Dermis blood vessel endothelial cell (primary cell): ENCODE data around the gene SOX6. TPM values are rescaled to one million over a fixed set of nuclear protein-coding genes. Genes with fewer than 3 reads are reported as not detected.

Source experiments
- DNase-seq: peaks from one replicate; pipeline ENCODE4 v3.0.0; 2010
- total RNA-seq: library from RNA; depleted of rRNA; stranded (reverse); fragments of >200 nt; gene quantifications from 2 replicates; pipeline ENCODE4 v1.2.3, GENCODE V29; 2014

Gene SOX6
- total RNA-seq, 1 donor from 2014 or later, result under 0.01 TPM

DNA sequence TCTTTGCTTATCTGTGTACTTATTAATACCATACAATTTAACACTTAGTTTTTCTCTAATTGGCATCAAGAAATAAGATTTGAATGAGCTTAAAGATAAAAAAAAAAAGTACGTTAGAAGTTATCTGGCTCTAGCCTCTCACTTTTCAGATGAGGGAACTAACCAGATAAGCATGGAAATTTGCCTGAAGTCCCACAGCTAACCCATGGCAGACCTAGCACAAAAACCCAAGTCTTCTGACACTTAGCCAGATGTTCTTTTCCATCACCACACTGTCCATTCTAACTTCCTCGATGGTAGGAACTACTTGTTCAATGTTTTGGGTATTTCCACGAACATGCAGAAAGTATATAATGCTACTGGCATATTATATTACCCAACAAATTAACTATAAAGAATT, 7.4 kb upstream of the SOX6 start:
- no peak for DNase-seq

GRCh38 chr11:16361108-16361865, 4.9 kb upstream of the SOX6 start:
- no peak for DNase-seq

DNA sequence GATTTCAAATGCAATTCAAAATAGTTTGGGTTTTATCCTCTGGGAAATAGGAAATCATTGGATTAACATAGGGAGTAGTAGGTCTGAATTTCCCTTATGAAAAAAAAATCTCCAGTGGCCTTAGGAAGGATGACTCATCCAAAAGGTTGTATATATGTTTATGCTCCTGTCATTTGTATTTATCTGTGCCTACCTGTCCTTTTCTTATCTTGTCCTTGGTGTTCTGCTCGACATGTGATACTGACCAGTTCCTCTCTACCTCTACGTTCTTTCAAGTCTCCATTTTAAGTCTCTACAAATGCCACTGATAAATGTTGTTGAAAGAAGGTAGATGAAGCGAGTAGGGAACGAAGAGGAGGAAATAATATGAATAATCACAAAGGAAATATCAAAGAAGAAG, 3.0 kb upstream of the SOX6 start:
- no peak for DNase-seq

DNA sequence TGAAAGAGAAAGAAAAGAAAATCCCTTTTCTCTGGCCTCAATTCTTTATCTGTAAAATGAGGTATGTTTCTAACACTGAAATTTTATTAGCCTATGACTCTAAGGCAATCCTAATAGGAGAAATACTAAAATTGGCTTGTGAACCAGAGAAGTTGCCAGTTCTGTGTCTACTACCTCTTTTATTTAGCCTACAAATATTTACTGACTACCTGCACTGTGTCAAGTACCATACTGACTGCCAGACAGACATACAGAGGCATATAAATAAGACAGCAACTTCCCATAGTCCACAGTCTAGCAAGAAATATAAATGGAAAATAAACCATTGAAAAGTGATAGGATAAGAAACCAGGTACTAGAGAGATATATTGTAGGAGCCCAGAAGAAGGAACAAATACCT, 2.4 kb upstream of the SOX6 start:
- DNase-seq, result no peak

GRCh38 chr11:16357775-16358174, 1.4 kb upstream of the SOX6 start:
- no peak for DNase-seq

GRCh38 chr11:16356761-16357393, 531 bp upstream of the SOX6 start:
- DNase-seq, result no peak

DNA sequence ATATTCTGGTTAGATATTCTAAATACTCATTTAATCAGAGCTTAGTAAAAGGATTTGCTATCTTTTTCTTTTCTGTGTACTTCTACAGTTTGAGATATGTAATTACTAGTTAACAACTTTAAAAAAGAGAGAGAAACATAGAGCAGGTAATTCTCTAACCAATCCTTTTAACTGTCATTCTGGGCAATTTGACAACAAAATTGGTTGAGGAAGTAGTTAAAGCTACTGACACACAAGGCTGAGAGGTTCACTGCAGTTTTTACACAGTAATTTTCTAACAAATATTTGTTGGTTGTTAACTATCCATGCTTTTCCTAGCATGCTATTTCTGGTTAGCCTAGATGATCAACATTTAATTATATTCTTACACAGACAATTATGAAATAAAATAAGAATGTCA, 3.6 kb downstream of the SOX6 start:
- DNase-seq, result no peak

DNA sequence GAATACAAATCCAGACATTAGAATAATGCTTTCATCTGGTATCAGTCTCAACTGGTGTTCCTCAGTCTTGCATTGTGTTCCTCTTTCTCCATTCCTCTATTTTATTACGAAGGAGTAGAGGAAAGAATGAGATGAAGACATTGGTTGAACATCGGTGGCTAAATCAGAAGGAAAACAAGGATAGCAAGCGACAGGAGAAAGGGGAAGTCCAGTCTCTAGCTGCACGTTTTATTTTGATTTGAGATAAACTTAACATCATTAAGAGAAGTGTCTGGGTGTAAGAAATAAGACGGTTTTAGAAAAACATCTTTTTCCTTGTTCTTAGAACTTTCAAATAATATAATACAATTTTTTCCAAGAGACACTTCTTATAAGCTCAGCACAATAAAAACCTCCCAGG, 6.2 kb downstream of the SOX6 start:
- DNase-seq, result no peak

GRCh38 chr11:16347928-16348685, 8.2 kb downstream of the SOX6 start:
- no peak for DNase-seq

DNA sequence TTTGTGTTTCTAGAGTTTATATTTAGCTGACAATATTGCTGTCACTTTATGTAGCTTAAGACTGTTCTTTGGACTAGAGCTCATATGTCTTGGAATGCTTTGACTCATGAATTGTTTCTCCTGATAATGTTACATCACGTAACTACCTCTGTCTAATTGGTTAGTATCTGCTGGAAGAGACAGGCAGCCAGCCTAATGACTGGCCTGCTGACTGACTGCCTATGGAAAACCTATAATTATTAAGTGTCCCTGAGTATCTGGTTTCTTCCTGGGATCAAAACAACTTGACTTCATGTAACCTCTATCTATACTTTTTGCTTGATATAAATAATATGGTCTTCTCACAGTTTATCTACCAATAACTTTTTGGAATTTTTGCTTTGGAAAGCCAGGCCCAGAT, 9.4 kb downstream of the SOX6 start:
- no peak for DNase-seq

GRCh38 chr11:16341853-16342252, 14.5 kb downstream of the SOX6 start:
- no peak for DNase-seq

DNA sequence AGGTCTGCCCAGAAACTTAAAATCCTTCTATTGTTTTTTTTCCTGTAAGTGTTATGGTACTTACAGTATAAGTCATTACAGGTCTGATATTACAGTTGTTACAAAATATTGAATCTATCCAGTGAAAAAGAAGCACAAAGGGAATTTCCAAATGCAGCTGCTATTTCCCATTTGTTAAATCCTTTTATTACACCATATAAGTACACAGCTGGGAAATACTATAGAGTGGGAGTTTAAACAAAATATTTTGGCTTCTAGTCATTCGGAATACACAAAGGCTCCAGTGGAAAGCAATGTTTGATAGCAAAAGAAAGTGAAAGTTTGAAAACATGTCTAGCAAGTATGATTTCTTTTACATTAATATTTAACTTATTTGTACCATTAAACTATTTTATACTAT, 18.0 kb downstream of the SOX6 start:
- no peak for DNase-seq

GRCh38 chr11:16337421-16338213, 18.7 kb downstream of the SOX6 start:
- no peak for DNase-seq

- DNase-seq, result no peak
These were observed 19.6 kb downstream of the SOX6 start for GRCh38 chr11:16336721-16337120.

GRCh38 chr11:16336204-16336603, 20.1 kb downstream of the SOX6 start:
- no peak for DNase-seq

DNA sequence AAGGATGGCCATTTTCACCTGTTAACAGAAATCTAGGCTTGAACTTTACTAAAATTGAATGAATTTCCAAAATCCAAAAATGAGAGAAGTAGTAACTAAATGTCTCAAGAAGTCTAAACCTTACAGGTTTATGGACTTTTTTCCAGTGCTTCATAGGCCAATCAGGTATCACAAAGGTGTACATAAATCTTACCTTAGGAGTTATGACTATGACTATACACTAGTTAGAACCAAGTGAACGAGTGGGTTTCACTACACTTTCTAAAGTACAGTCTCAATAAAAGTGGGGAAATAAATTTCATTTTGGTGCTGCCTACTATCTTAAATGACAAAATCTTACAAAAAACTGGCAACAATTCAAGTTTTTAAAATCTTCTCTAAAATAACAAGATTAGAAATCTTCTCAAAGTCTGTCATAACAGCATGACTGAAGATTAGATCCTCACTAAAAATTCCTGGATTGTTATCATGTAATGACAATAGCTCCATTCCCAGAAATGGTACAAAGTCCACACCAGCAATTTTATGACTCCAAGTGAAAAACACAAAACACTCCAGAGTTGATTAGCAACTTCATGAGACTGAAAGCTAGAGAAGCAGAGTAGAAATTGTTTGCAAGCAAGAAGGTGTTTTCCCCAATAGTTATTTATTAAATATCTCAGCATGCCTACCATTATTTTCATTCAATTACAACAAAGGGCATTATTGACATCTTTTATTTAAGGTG, 20.9 kb downstream of the SOX6 start:
- no peak for DNase-seq

DNA sequence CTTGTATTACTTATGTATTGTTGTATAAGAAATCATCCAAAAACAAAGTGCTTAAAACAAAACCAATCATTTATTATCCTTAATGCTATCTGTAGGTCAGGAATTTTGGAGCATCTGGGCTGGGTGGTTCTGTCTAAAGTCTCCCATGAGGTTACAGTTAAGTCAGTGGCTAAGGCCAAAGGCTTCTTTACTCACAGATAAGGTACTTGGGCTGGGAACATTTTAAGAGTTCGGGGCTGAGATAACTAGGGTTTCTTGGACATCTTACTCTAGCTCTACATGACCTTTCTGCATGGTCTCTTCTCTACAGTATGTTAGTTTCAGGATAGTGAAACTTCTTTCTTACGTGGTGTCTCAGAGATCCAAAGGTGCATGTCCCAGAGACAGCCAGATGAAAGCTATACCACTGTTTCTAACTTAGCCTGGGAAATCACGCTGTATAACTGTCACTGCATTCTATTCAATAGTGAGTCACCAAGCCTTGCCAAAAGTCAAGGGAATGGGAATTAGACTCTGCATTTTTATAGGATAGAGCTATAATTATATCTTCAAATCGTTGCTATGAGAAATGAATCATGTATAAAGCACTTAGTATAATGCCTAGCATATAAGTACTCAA, 29.6 kb downstream of the SOX6 start:
- DNase-seq, result no peak

DNA sequence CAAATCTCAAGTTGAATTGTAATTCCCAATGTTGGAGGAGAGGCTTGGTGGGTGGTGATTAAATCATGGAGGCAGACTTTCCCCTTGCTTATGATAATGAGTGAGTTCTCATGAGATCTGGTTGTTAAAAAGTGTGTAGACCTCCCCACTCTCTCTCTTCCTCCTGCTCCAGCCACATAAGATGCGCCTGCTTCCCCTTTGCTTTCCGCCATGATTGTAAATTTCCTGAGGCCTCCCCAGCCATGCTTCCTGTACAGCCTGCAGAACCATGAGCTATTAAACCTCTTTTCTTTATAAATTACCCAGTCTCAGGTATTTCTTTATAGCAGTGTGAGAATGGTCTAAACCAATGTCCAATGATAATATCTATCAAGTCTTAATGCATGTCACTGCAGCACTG, 34.2 kb downstream of the SOX6 start:
- no peak for DNase-seq

- DNase-seq, result no peak
These were observed 35.2 kb downstream of the SOX6 start for GRCh38 chr11:16321148-16321547.

DNA sequence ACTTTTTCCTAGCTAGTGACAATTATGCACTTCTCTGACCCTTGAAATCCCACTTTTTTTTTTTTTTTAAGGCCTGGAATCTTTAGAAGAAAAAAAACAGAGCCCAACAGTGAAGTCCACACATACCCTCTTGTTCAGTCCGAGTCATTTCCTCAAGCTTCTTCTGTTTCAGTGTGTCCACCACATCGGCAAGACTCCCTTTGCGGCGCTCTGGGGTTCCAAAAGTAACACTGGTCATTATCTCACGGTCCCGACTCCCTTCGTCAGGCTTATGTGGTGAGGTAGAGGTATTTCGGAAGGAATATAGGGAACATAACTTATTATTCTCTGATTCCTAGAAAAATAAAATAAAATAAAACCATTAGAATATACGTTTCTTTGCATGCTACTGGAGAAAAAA, 38.0 kb downstream of the SOX6 start:
- no peak for DNase-seq

DNA sequence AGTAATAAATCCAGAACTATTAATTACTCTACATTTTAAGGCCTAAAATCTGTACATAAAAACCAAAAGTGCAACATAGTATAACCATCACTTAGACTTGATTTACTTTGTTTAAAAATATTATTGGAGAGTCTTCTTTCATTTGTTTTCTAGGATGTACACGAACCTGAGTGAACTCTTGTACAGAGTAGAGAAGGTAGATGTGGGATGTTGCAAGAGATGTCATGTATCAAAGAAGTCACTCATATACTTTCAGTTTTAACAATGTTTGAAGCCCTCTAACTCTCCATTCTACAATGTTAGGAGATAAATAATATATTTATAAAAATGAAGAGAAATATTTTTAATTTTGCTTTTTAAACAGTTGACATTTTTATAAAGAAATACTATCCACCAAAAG, 38.6 kb downstream of the SOX6 start:
- DNase-seq, result no peak

GRCh38 chr11:16313846-16314245, 42.5 kb downstream of the SOX6 start:
- DNase-seq, result no peak
